Activated CD4-positive, alpha-beta T cell treated with anti-CD3 and anti-CD28 coated beads, Interleukin-2, amount 50 U/mL, for 1 hour (primary cell): Measurements from ENCODE around the gene NRP2.

ENCODE experiments used
- DNase-seq: peaks from one replicate; pipeline ENCODE4 v3.0.0-alpha.2; 2020

Gene NRP2

DNA sequence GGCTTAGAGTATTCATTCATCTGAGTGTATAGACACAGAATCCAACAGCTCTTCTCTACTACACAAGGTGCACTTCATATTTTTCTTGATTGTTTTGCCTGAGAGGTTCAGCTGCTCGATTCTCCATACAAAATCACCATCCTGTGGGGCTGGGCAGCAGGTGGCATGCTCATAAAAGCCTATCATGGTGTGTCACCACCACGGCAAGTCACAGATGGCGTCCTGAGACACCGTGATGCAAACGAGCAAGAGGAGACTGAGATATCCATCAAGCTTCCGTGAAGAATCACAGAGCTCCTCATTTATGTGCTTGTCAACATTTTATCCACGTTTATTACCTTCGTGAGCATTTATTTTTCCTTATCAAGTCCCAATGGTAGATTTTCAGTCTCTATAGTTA lies 22.4 kb upstream of the NRP2 start:
- no peak for DNase-seq

DNA sequence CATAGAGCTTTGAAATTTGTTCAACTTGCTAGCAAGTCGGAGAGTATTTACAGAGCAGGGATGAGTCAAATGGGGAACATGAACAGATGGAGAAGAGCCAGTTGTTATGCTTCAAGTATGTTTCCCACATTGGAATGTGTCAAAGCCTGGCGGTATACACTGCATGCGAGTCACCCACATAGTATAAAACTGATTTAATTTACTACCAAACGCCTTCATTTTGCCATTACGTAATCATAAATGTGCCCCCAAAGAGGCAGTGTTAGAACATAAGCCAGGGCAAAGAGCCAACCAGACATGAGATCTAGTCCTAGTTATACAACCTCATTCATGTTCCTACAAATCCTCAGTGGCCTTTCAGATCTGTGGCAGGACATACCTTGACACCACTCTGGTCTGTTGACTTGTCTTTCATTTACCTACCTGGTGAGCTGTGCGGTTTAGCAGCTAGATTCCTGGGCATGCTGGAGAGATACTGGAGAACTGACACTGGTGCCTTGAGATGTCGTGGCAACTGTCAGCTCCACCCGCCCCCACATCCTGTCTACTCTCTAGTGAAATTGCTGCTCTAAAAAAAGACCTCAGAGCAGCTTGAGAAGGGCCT lies 21.7 kb upstream of the NRP2 start:
- DNase-seq: no peak

DNA sequence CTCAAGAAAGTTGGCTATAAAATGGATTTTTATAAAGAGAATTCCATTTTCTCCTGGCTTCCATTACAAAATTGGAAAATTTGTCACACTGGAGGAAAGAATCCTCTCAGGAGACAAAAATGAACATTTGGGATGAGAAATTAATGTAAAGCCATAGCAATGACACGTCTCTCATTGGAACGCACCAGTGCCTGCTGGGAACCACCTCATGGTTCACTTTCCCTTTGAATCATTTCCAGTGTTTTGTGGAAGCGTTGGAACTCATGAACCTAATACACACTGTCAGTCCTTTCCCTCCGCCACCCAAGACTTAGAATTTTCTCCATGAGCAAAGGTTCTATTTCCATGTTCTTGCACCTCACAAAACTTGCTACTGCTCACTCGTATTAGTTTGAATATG lies 21.0 kb upstream of the NRP2 start:
- no peak for DNase-seq

DNA sequence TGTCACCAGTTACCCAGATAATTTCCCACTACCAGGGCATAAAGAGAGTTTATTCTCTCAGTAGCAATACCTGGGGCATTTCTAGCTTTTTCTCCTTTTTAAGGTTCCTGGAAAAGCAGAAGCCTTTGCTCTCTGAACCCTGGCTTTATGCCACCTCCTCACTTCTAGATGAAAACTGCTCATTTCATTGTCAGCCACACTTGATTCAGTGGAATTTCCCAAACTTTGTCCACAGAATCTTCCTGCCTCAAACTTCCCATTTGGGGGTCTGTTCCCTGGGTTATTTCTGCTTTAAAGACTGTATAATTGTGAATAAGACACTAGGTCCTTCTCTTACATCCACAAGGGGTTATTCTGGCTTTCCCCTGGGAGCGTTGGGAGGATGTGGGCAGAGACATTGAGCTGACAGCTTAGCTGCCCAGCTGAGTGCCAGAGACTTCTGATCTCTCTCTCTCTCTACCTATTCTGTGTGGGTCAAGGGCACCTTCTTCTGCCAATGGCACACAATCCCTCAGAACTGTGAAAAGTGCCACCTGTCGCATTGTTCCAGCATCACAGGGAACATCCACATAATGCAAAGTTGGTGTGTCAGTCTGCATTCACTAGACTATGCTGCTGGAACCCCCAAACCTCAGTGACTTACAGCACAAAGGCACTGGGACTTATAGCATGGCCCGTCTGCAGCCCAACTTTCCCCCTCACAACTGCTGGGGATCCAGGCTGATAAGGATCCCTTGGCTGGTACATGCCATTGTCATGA lies 19.9 kb upstream of the NRP2 start:
- DNase-seq: no peak

DNA sequence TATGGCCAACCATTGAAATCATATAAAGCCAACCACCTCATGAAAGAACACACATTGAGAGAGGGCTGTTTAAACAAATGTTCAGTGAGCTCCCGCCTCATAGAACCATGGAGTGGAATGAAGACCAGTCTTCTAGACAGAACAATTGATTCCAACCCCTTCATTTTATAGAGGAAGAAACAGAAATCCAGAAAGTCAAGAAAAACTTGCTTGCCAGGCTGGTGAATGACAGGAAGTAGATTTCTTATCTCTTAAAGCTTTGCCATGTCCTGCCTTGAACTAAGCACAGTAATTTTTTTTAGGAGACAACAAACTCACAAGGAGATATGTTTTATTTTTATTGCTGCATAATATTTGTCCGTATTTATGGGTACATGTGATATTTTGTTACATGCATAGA lies 16.5 kb upstream of the NRP2 start:
- DNase-seq: no peak

GRCh38 chr2:205670292-205670691 lies 12.0 kb upstream of the NRP2 start:
- no peak for DNase-seq

- no peak for DNase-seq
Observed at GRCh38 chr2:205673312-205673711, 9.0 kb upstream of the NRP2 start.

GRCh38 chr2:205675861-205676516 lies 6.3 kb upstream of the NRP2 start:
- DNase-seq: no peak

DNA sequence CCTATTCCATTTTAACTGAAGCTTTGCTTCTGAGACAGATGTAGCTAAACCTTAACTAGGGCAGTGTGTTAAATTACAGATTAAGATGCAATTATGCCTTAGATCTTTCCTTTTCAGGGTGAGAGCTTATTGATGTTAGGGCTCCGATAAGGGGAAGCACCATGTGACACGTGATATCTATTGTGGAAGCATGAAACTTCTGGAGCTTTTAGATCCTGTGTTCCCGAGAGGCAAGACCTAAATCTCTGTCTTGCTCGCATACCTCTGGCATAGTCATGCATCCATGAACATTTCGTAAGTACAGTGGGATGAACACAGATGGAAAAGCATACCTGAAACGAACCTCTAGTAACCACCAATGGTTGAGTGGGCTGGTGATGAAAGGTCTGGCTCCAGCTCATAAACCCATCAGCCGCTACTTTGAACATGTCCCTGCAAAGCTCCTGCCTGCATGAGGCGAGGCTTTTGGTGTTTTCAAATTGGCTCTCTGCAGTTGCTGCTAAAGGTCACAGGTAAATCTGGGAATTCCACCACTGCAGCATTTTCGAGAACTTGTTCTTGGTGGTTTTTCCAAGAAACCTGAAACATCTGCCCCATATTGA lies 3.7 kb upstream of the NRP2 start:
- no peak for DNase-seq

DNA sequence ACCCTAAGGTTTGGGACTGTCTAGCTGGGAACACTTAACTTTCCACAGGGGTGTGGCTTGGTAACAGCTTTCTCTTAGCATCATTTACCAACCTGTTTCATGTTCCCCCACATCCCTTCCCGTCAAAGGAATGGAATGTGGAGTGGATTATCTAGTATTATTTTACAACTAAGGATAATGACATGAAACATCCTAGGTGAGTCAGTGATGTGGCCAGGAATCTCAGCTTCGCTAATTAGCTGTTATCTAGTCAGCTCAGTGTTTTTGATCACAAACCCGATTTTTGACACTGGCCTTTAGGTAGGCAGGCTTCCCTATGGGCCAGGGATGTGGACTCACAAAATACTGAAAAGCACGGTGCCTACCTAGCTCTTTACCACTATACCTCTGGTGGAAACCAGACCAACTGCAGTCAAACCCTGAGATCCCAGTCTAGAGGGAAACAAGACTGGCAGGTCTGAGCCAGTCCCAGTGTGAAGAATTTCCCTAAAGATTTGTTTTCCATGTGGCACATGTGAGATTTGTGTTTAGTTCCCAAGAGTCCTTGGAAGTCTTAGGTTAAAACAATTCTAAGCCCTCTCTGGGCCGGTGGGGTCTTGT lies 2.8 kb upstream of the NRP2 start:
- no peak for DNase-seq

DNA sequence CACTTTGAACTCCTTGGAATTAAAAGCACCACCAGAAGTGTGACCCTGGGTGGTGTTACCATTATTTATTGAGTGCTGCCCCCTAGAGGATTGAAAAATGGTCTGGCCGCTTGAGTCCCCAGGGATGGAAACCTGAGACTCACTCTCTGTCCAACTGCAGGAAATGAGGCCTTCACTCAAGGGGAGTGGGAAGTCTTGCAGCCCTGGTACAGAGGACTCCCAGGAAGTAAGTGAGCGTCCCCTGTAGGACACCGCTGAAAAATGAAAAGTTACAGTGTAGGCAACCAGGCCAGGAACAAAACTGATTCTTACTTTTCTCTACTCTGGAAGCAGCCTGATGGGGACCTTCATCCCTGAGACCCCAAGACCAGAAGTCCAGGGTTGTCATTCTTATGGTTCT lies 2.2 kb upstream of the NRP2 start:
- peak; percentile 32 for DNase-seq

DNA sequence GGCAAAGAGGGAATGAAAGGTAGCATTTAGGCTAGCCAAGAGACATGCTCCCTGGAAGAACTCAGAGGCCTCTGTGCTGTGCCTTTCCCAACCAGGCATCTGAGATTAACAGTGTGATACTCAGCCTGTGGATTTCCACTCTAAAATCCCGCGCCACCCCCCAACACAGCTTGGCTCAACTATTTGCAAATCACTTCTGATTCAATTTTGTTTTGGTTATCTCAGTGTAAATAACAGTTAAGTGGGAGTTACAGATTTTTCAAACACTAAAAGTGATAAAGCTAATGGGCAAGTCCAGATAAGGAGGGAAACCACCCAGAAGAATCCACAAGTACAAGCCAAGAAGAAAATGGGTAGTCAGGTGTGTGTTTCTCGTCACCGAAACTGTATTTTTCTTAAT lies 1.4 kb upstream of the NRP2 start:
- no peak for DNase-seq

- DNase-seq: no peak
Observed at GRCh38 chr2:205681401-205682238, 681 bp upstream of the NRP2 start.

DNA sequence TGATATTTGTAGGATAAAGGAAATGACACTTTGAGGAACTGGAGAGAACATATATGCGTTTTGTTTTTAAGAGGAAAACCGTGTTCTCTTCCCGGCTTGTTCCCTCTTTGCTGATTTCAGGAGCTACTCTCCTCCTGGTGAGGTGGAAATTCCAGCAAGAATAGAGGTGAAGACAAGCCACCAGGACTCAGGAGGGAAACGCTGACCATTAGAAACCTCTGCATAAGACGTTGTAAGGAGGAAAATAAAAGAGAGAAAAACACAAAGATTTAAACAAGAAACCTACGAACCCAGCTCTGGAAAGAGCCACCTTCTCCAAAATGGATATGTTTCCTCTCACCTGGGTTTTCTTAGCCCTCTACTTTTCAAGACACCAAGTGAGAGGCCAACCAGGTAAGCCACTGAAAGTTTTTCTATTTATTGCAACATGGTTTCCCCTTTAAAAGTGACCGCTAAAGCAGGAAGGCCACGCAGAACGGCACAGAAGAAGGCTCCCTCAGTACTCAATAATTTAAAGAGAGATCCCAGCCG lies 735 bp downstream of the NRP2 start:
- DNase-seq: no peak

DNA sequence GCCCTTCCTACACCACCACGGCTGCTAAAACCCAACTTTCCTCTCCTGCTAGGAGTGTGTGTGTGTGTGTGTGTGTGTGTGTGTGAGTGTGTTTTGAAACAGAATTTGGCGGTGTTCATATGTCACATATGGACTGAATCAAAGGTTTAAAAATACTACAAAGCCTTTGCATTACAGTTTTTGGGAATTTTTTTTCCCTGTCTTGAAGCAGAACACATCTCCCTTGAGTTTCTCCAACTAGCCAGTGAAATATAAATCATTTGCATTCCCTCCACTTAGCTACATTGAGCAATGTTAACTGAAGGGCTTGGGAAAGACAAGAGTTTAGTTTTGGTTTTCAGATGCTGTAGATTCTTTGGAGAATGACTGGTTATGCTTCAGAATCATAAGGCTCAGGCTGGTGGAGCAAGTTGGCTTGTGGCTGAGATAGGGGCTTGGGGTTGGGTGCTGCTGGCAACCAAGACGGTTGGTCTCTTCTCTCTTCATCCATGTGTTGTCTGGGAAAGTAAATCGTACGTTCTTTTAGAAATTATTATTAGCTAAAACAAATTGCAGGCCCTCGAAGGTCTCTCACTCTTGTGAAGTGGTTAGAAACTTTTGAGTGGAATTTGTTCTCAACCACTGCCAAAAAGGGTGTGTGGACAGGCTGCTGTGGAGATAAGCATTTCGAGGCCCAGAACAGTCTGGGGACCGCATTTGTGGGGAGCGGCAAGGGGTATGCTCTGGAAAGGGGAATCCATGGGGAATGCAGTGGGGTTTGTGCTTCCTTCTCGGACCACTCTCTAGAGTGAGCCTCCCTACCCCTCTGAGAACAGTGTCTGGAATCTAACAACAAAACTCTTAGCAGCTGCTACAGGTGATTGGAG lies 1.4 kb downstream of the NRP2 start:
- DNase-seq: no peak

GRCh38 chr2:205684871-205685313 lies 2.6 kb downstream of the NRP2 start:
- no peak for DNase-seq

GRCh38 chr2:205685314-205686055 lies 3.2 kb downstream of the NRP2 start:
- no peak for DNase-seq

- no peak for DNase-seq
Observed at GRCh38 chr2:205686056-205686782, 3.9 kb downstream of the NRP2 start.

- no peak for DNase-seq
Observed at GRCh38 chr2:205686783-205687640, 4.7 kb downstream of the NRP2 start.
